Endothelial cell of umbilical vein (primary cell): ENCODE results near the gene SAE1. TPM values are rescaled to one million over a fixed set of nuclear protein-coding genes. Genes with fewer than 3 reads are reported as not detected.

ENCODE experiments used
- BruUV-seq: library from RNA; stranded (reverse); fragments of 400-500 nt; replicated peaks from 2 replicates; lab custom pipeline; 2021; lab: Mats Ljungman, UMichigan
- CTCF ChIA-PET: fragments of 300-600, 350-600 bp; sonication (Branson Sonifier 250); formaldehyde crosslinking; loops from one replicate; lab custom pipeline; 2021; ENCODE audit warnings: antibody characterized with exemption, inconsistent platforms; lab: Charles Lee
- POLR2A ChIA-PET: fragments of 300-600, 350-600 bp; sonication (Branson Sonifier 250); formaldehyde crosslinking; loops from one replicate; lab custom pipeline; 2021; ENCODE audit warnings: antibody characterized with exemption, inconsistent platforms; lab: Charles Lee
- DNase-seq: peaks from one replicate; pipeline ENCODE4 v3.0.0-alpha.2; 2011; ENCODE audit warnings: low read depth, low spot score
- FAIRE-seq: peaks from 2 replicates; lab custom pipeline; 2011; peaks lifted over from hg19 to GRCh38; lab: Jason Lieb, UNC
- H2AFZ ChIP-seq: 2 replicates; pipeline ENCODE4 v1.6.0; 2012; ENCODE audit warnings: low read depth, low read length, control low read depth, inconsistent platforms
- H3K27ac ChIP-seq: 2 replicates; pipeline ENCODE4 v1.5.1; 2011; ENCODE audit warnings: low read depth, mild to moderate bottlenecking, control low read depth, low read length, moderate library complexity; ENCODE audit not compliant: insufficient read depth
- H3K27me3 ChIP-seq, 2 experiments: 2 replicates each; pipeline versions ENCODE4 v1.6.0 to v1.6.1; 2011; ENCODE audit warnings: low read length in 2 of 2, mixed read lengths in 1 of 2; ENCODE audit not compliant: control insufficient read depth in 2 of 2, insufficient read depth in 2 of 2
- H3K36me3 ChIP-seq, 2 experiments: 2 replicates in 1 of 2; 3 replicates in 1 of 2; pipeline ENCODE4 v1.5.1; 2011; ENCODE audit warnings: low read length in 2 of 2, mild to moderate bottlenecking in 1 of 2, moderate library complexity in 1 of 2; ENCODE audit not compliant: control insufficient read depth in 2 of 2, insufficient read depth in 2 of 2; ENCODE audit errors: extremely low read depth in 1 of 2
- H3K4me1 ChIP-seq: 3 replicates; pipeline ENCODE4 v1.5.1; 2011; ENCODE audit warnings: mild to moderate bottlenecking, low read length; ENCODE audit not compliant: control insufficient read depth, insufficient read depth; ENCODE audit errors: extremely low read depth
- H3K4me2 ChIP-seq: 2 replicates; pipeline ENCODE4 v1.6.1; 2011; ENCODE audit warnings: low read length, control low read depth, mixed read lengths; ENCODE audit not compliant: insufficient read depth
- H3K4me3 ChIP-seq, 3 experiments: fragments of 200-600 bp in 1 of 3; sonication (generic), shearing (Covaris generic) in 1 of 3; replicated peaks in 1 of 3; 2 replicates each; pipeline ENCODE4 v1.5.1; 2011 to 2016; ENCODE audit warnings: control low read depth in 3 of 3, low read length in 3 of 3, mild to moderate bottlenecking in 2 of 3, inconsistent platforms in 1 of 3, low read depth in 1 of 3, moderate library complexity in 1 of 3; ENCODE audit not compliant: insufficient read depth in 1 of 3
- H3K79me2 ChIP-seq: 2 replicates; pipeline ENCODE4 v1.6.0; 2012; ENCODE audit warnings: low read length, inconsistent platforms; ENCODE audit not compliant: control insufficient read depth, insufficient read depth
- H3K9ac ChIP-seq: replicated peaks from 2 replicates; pipeline ENCODE3; 2011; ENCODE audit warnings: low read length, control low read depth; ENCODE audit not compliant: insufficient read depth; ENCODE audit errors: extremely low read depth
- H3K9me1 ChIP-seq: replicated peaks from 3 replicates; pipeline ENCODE4 v1.6.0; 2011; ENCODE audit warnings: mild to moderate bottlenecking, low read length; ENCODE audit not compliant: control insufficient read depth, insufficient read depth; ENCODE audit errors: extremely low read depth
- H3K9me3 ChIP-seq: replicated peaks from 2 replicates; pipeline ENCODE4 v1.5.1; 2012; ENCODE audit warnings: low read length, inconsistent platforms; ENCODE audit not compliant: control insufficient read depth, insufficient read depth
- H4K20me1 ChIP-seq: replicated peaks from 2 replicates; pipeline ENCODE3; 2011; ENCODE audit warnings: mild to moderate bottlenecking, low read length; ENCODE audit not compliant: control insufficient read depth, insufficient read depth; ENCODE audit errors: extremely low read depth
- EZH2 ChIP-seq: IDR thresholded peaks from 2 replicates; pipeline ENCODE4 v1.6.1; 2012; ENCODE audit warnings: borderline replicate concordance, low read depth, mild to moderate bottlenecking, moderate library complexity, low read length, inconsistent platforms; ENCODE audit not compliant: severe bottlenecking
- FOS ChIP-seq: IDR thresholded peaks from 2 replicates; pipeline ENCODE4 v1.6.1; 2011; ENCODE audit warnings: mild to moderate bottlenecking, low read length, moderate library complexity, borderline replicate concordance; ENCODE audit not compliant: insufficient read depth
- GATA2 ChIP-seq: IDR thresholded peaks from 2 replicates; pipeline ENCODE4 v1.7.0; 2011; ENCODE audit warnings: low read depth, mild to moderate bottlenecking, moderate library complexity, mixed read lengths, low read length; ENCODE audit not compliant: insufficient read length, insufficient read depth
- JUN ChIP-seq: IDR thresholded peaks from 2 replicates; pipeline ENCODE4 v1.6.1; 2011; ENCODE audit warnings: borderline replicate concordance, low read depth; ENCODE audit not compliant: insufficient read length, insufficient read depth
- MYC ChIP-seq: IDR thresholded peaks from one replicate; pipeline ENCODE4 v1.6.1; 2011; ENCODE audit warnings: mild to moderate bottlenecking, low read depth, low read length
- POLR2A ChIP-seq: IDR thresholded peaks from 2 replicates; pipeline ENCODE4 v1.6.1; 2012; ENCODE audit warnings: low read depth, mild to moderate bottlenecking, control low read depth, low read length
- POLR2AphosphoS5 ChIP-seq: IDR thresholded peaks from 2 replicates; pipeline ENCODE4 v1.6.1; 2012; ENCODE audit warnings: low read depth, mild to moderate bottlenecking, control low read depth, low read length, moderate library complexity; ENCODE audit not compliant: insufficient read depth
- dilution Hi-C: fragments of 300-500 bp; cut with MboI; formaldehyde crosslinking; loops from one replicate; pipeline ENCODE4 v1.15.0; 2019; ENCODE audit warnings: low sequenced_read_pairs; ENCODE audit not compliant: extremely low pct_ligation_motif_present
- intact Hi-C: fragments of 100-400 bp; cut with micrococcal nuclease; formaldehyde crosslinking; loops from one replicate; pipeline ENCODE4 v1.10.0; 2022
- polyA plus RNA-seq, 4 experiments: library from polyadenylated mRNA; depleted of rRNA in 3 of 4; stranded (reverse) in 3 of 4; unstranded in 1 of 4; fragments of >200 nt; gene quantifications; 2 replicates each; pipeline versions ENCODE4 v1.2.1 to v1.2.3, GENCODE V29; 2011 to 2012; ENCODE audit warnings: missing spikeins in 1 of 4
- total RNA-seq: library from RNA; stranded (reverse); gene quantifications from 2 replicates; pipeline ENCODE4 v1.2.3, GENCODE V29; 2021
- TF ChIP-seq, protein P1 (sequence below), 2 donors: IDR thresholded peaks; 1 replicate in 1 of 2; 2 replicates in 1 of 2; pipeline ENCODE4 v1.5.1; 2011; ENCODE audit warnings: low read length in 2 of 2, mild to moderate bottlenecking in 2 of 2, moderate library complexity in 2 of 2, control low read depth in 1 of 2, inconsistent platforms in 1 of 2, low read depth in 1 of 2; ENCODE audit not compliant: insufficient read depth in 1 of 2; ENCODE audit errors: extremely low read depth in 1 of 2
- TF ChIP-seq, protein P2 (sequence below): IDR thresholded peaks from 2 replicates; pipeline ENCODE4 v1.6.1; 2011; ENCODE audit not compliant: insufficient read depth, insufficient read length

SAE1 gene
- total and polyA plus RNA-seq, 2 donors (not counting 3 experiments of a cell fraction or from before 2014, with no cell fraction given): 165 to 219 TPM

DNA sequence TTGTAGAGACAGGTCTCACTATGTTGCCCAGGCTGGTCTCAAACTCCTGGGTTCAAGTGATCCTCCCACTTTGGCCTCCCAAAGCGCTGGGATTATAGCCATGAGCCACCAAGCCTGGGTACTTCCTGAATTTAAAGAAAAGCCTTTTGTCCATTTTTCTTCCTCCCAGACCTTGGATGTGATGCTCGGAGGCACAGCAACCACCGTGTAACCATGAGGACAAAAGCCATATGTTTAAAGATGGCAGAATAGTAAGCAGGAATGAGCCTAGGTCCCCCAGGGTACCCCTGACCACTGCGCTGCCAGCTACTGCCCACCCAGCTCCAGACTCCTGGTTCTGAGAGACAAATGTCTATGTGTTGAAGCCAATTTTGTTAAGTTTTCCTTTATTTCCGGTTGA lies 48.1 kb upstream of the SAE1 start:
- H3K9ac ChIP-seq: no peak overlapping the region
- no peak overlapping the region for H3K27ac ChIP-seq
- no peaks in the 10 kb centered on the region for H3K27me3 ChIP-seq
- no peak overlapping the region for H3K4me2 ChIP-seq
- DNase-seq (no peak), FAIRE-seq (no peak)
- no peaks in the 10 kb centered on the region for H3K9me3 ChIP-seq
- intact Hi-C loops: no loop called here
- peaks cover 16 to 50% of the 10 kb centered on the region in 2 experiments for H3K36me3 ChIP-seq
- no peaks in the 10 kb centered on the region for H3K4me1 ChIP-seq
- BruUV-seq: no TSS peak
- H3K4me3 ChIP-seq: no peak overlapping the region
- no peak overlapping the region for H2AFZ ChIP-seq
- TF ChIP-seq GATA2: no peak
- TF ChIP-seq MYC: no peak
- TF ChIP-seq, protein P1, sequence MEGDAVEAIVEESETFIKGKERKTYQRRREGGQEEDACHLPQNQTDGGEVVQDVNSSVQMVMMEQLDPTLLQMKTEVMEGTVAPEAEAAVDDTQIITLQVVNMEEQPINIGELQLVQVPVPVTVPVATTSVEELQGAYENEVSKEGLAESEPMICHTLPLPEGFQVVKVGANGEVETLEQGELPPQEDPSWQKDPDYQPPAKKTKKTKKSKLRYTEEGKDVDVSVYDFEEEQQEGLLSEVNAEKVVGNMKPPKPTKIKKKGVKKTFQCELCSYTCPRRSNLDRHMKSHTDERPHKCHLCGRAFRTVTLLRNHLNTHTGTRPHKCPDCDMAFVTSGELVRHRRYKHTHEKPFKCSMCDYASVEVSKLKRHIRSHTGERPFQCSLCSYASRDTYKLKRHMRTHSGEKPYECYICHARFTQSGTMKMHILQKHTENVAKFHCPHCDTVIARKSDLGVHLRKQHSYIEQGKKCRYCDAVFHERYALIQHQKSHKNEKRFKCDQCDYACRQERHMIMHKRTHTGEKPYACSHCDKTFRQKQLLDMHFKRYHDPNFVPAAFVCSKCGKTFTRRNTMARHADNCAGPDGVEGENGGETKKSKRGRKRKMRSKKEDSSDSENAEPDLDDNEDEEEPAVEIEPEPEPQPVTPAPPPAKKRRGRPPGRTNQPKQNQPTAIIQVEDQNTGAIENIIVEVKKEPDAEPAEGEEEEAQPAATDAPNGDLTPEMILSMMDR (IDR thresholded peaks at IDR 0.05; ENCODE audit: extremely low read depth in 1 of 2, insufficient read depth in 1 of 2, low read depth in 1 of 2, low read length in 2 of 2): no peak
- no peak for TF ChIP-seq POLR2AphosphoS5
- TF ChIP-seq, protein P2, sequence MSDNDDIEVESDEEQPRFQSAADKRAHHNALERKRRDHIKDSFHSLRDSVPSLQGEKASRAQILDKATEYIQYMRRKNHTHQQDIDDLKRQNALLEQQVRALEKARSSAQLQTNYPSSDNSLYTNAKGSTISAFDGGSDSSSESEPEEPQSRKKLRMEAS: no peak
- TF ChIP-seq JUN: no peak
- TF ChIP-seq POLR2A: no peak
- TF ChIP-seq FOS: no peak
- TF ChIP-seq EZH2: no peak
- no peaks in the 10 kb centered on the region for H4K20me1 ChIP-seq
- dilution Hi-C loops: no loop called here
- H3K9me1 ChIP-seq: no peaks in the 10 kb centered on the region
- POLR2A ChIA-PET: interaction anchor here (0.7 kb wide), 1 partner anchor 1656 kb away, joined by 5 read pairs; no protein-coding TSS in a partner anchor
- no peaks in the 10 kb centered on the region for H3K79me2 ChIP-seq
- CTCF ChIA-PET: interaction anchor here (1.4 to 5.3 kb wide), 2 partner anchors 44 to 69 kb away, joined by 5 to 110 read pairs; no protein-coding TSS in a partner anchor
